NT2/D1 (cell line): ENCODE results near the gene TEKT3.

Source experiments
- SUZ12 ChIP-seq: IDR thresholded peaks from 2 replicates; pipeline ENCODE4 v1.6.1; 2011; ENCODE audit not compliant: insufficient read length, insufficient read depth; ENCODE audit errors: extremely low read depth
- YY1 ChIP-seq: IDR thresholded peaks from 2 replicates; pipeline ENCODE4 v1.6.1; 2011; ENCODE audit not compliant: insufficient read length, insufficient read depth
- ZNF274 ChIP-seq: IDR thresholded peaks from 2 replicates; pipeline ENCODE4 v1.6.1; 2011; ENCODE audit warnings: mild to moderate bottlenecking, low read depth, low read length

DNA sequence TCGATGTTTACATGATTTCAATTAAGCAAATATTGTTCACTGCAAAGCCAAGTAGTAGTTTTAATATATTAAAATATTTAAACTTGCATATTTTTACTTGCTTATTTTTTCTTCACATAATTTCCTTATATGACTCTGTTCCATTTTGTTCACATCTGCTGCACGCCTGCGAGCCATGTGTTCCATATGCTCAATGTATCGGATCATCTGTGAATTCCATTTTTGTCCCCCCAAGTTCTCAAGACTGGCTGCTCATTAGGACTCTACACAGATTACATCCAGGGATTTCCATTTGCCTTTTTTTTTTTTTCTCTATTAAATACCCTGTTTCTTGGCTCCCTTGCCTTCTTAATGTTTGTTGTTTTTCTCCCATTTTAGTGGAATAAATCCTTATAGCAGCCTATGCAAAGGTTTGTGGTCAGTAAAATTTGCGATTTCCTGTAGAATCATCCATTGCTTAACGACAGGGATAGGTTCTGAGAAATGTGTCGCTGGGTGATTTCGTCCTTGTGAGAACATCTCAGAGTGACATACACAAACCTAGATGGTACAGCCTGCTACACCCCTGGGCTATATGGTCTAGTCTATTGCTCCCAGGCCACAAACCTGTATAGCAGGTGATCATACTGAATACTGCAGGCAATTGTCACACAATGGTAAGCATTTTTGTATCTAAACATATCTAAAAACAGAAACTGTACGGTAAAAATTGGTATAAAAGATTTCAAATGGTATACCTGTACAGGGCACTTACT lies 30.2 kb upstream of the TEKT3 start:
- TF ChIP-seq ZNF274 (no peak), SUZ12 (no peak), YY1 (no peak)
